Endothelial cell of umbilical vein (primary cell): ENCODE results near the gene PHKG2. TPM values are rescaled to one million over a fixed set of nuclear protein-coding genes. Genes with fewer than 3 reads are reported as not detected.

ENCODE experiments used
- BruUV-seq: library from RNA; stranded (reverse); fragments of 400-500 nt; replicated peaks from 2 replicates; lab custom pipeline; 2021; lab: Mats Ljungman, UMichigan
- CTCF ChIA-PET: fragments of 300-600, 350-600 bp; sonication (Branson Sonifier 250); formaldehyde crosslinking; loops from one replicate; lab custom pipeline; 2021; ENCODE audit warnings: antibody characterized with exemption, inconsistent platforms; lab: Charles Lee
- POLR2A ChIA-PET: fragments of 300-600, 350-600 bp; sonication (Branson Sonifier 250); formaldehyde crosslinking; loops from one replicate; lab custom pipeline; 2021; ENCODE audit warnings: antibody characterized with exemption, inconsistent platforms; lab: Charles Lee
- DNase-seq: peaks from one replicate; pipeline ENCODE4 v3.0.0-alpha.2; 2011; ENCODE audit warnings: low read depth, low spot score
- FAIRE-seq: peaks from 2 replicates; lab custom pipeline; 2011; peaks lifted over from hg19 to GRCh38; lab: Jason Lieb, UNC
- H2AFZ ChIP-seq: 2 replicates; pipeline ENCODE4 v1.6.0; 2012; ENCODE audit warnings: low read depth, low read length, control low read depth, inconsistent platforms
- H3K27ac ChIP-seq: 2 replicates; pipeline ENCODE4 v1.5.1; 2011; ENCODE audit warnings: low read depth, mild to moderate bottlenecking, control low read depth, low read length, moderate library complexity; ENCODE audit not compliant: insufficient read depth
- H3K27me3 ChIP-seq, 2 experiments: 2 replicates each; pipeline versions ENCODE4 v1.6.0 to v1.6.1; 2011; ENCODE audit warnings: low read length in 2 of 2, mixed read lengths in 1 of 2; ENCODE audit not compliant: control insufficient read depth in 2 of 2, insufficient read depth in 2 of 2
- H3K36me3 ChIP-seq, 2 experiments: 2 replicates in 1 of 2; 3 replicates in 1 of 2; pipeline ENCODE4 v1.5.1; 2011; ENCODE audit warnings: low read length in 2 of 2, mild to moderate bottlenecking in 1 of 2, moderate library complexity in 1 of 2; ENCODE audit not compliant: control insufficient read depth in 2 of 2, insufficient read depth in 2 of 2; ENCODE audit errors: extremely low read depth in 1 of 2
- H3K4me1 ChIP-seq: 3 replicates; pipeline ENCODE4 v1.5.1; 2011; ENCODE audit warnings: mild to moderate bottlenecking, low read length; ENCODE audit not compliant: control insufficient read depth, insufficient read depth; ENCODE audit errors: extremely low read depth
- H3K4me2 ChIP-seq: 2 replicates; pipeline ENCODE4 v1.6.1; 2011; ENCODE audit warnings: low read length, control low read depth, mixed read lengths; ENCODE audit not compliant: insufficient read depth
- H3K4me3 ChIP-seq, 3 experiments: fragments of 200-600 bp in 1 of 3; sonication (generic), shearing (Covaris generic) in 1 of 3; replicated peaks in 1 of 3; 2 replicates each; pipeline ENCODE4 v1.5.1; 2011 to 2016; ENCODE audit warnings: control low read depth in 3 of 3, low read length in 3 of 3, mild to moderate bottlenecking in 2 of 3, inconsistent platforms in 1 of 3, low read depth in 1 of 3, moderate library complexity in 1 of 3; ENCODE audit not compliant: insufficient read depth in 1 of 3
- H3K79me2 ChIP-seq: 2 replicates; pipeline ENCODE4 v1.6.0; 2012; ENCODE audit warnings: low read length, inconsistent platforms; ENCODE audit not compliant: control insufficient read depth, insufficient read depth
- H3K9ac ChIP-seq: replicated peaks from 2 replicates; pipeline ENCODE3; 2011; ENCODE audit warnings: low read length, control low read depth; ENCODE audit not compliant: insufficient read depth; ENCODE audit errors: extremely low read depth
- H3K9me1 ChIP-seq: replicated peaks from 3 replicates; pipeline ENCODE4 v1.6.0; 2011; ENCODE audit warnings: mild to moderate bottlenecking, low read length; ENCODE audit not compliant: control insufficient read depth, insufficient read depth; ENCODE audit errors: extremely low read depth
- H3K9me3 ChIP-seq: replicated peaks from 2 replicates; pipeline ENCODE4 v1.5.1; 2012; ENCODE audit warnings: low read length, inconsistent platforms; ENCODE audit not compliant: control insufficient read depth, insufficient read depth
- H4K20me1 ChIP-seq: replicated peaks from 2 replicates; pipeline ENCODE3; 2011; ENCODE audit warnings: mild to moderate bottlenecking, low read length; ENCODE audit not compliant: control insufficient read depth, insufficient read depth; ENCODE audit errors: extremely low read depth
- CTCF ChIP-seq, 2 donors: IDR thresholded peaks; 1 replicate in 1 of 2; 2 replicates in 1 of 2; pipeline ENCODE4 v1.5.1; 2011; ENCODE audit warnings: low read length in 2 of 2, mild to moderate bottlenecking in 2 of 2, moderate library complexity in 2 of 2, control low read depth in 1 of 2, inconsistent platforms in 1 of 2, low read depth in 1 of 2; ENCODE audit not compliant: insufficient read depth in 1 of 2; ENCODE audit errors: extremely low read depth in 1 of 2
- FOS ChIP-seq: IDR thresholded peaks from 2 replicates; pipeline ENCODE4 v1.6.1; 2011; ENCODE audit warnings: mild to moderate bottlenecking, low read length, moderate library complexity, borderline replicate concordance; ENCODE audit not compliant: insufficient read depth
- JUN ChIP-seq: IDR thresholded peaks from 2 replicates; pipeline ENCODE4 v1.6.1; 2011; ENCODE audit warnings: borderline replicate concordance, low read depth; ENCODE audit not compliant: insufficient read length, insufficient read depth
- MAX ChIP-seq: IDR thresholded peaks from 2 replicates; pipeline ENCODE4 v1.6.1; 2011; ENCODE audit not compliant: insufficient read depth, insufficient read length
- MYC ChIP-seq: IDR thresholded peaks from one replicate; pipeline ENCODE4 v1.6.1; 2011; ENCODE audit warnings: mild to moderate bottlenecking, low read depth, low read length
- POLR2A ChIP-seq: IDR thresholded peaks from 2 replicates; pipeline ENCODE4 v1.6.1; 2012; ENCODE audit warnings: low read depth, mild to moderate bottlenecking, control low read depth, low read length
- POLR2AphosphoS5 ChIP-seq: IDR thresholded peaks from 2 replicates; pipeline ENCODE4 v1.6.1; 2012; ENCODE audit warnings: low read depth, mild to moderate bottlenecking, control low read depth, low read length, moderate library complexity; ENCODE audit not compliant: insufficient read depth
- dilution Hi-C: fragments of 300-500 bp; cut with MboI; formaldehyde crosslinking; loops from one replicate; pipeline ENCODE4 v1.15.0; 2019; ENCODE audit warnings: low sequenced_read_pairs; ENCODE audit not compliant: extremely low pct_ligation_motif_present
- intact Hi-C: fragments of 100-400 bp; cut with micrococcal nuclease; formaldehyde crosslinking; loops from one replicate; pipeline ENCODE4 v1.10.0; 2022
- polyA plus RNA-seq, 4 experiments: library from polyadenylated mRNA; depleted of rRNA in 3 of 4; stranded (reverse) in 3 of 4; unstranded in 1 of 4; fragments of >200 nt; gene quantifications; 2 replicates each; pipeline versions ENCODE4 v1.2.1 to v1.2.3, GENCODE V29; 2011 to 2012; ENCODE audit warnings: missing spikeins in 1 of 4
- total RNA-seq: library from RNA; stranded (reverse); gene quantifications from 2 replicates; pipeline ENCODE4 v1.2.3, GENCODE V29; 2021

Gene PHKG2
- total and polyA plus RNA-seq, 2 donors (not counting 3 experiments of a cell fraction or from before 2014, with no cell fraction given) = 33.0 to 48.8 TPM

GRCh38 chr16:30761427-30761927, 13.3 kb downstream of the PHKG2 start:
- Histone ChIP-seq H3K4me3 (peak overlapping the region; percentile 2 to 75 (median 43)), H3K4me2 (peak overlapping the region; percentile 67), H3K27ac (peak overlapping the region; percentile 30), H3K27me3 (no peaks in the 10 kb centered on the region), H3K36me3 (peaks cover 11 to 31% of the 10 kb centered on the region in 2 experiments), H3K9ac (peak overlapping the region; percentile 3), H3K4me1 (peaks cover 15% of the 10 kb centered on the region), H3K9me3 (no peaks in the 10 kb centered on the region), H3K79me2 (peaks cover 22% of the 10 kb centered on the region), H3K9me1 (no peaks in the 10 kb centered on the region), H4K20me1 (no peaks in the 10 kb centered on the region), H2AFZ (peak overlapping the region; percentile 58)
- POLR2A ChIA-PET = no interaction called here
- CTCF ChIA-PET = interaction anchor here (1.0 kb wide), 1 partner anchor 9 kb away, joined by 3 read pairs; no protein-coding TSS in a partner anchor
- FAIRE-seq = peak; percentile 73
- peak; percentile 41 for DNase-seq
- no TSS peak for BruUV-seq
- intact Hi-C loops = loop anchor here (5.0 kb wide), 1 partner anchor 161 kb away; the partner anchor contains the start of gene FBXL19
- TF ChIP-seq POLR2AphosphoS5 (peak; percentile 38), POLR2A (peak; percentile 19), JUN (no peak)
- dilution Hi-C loops = no loop called here

GRCh38 chr16:30761928-30762902, 14.0 kb downstream of the PHKG2 start, which contains the start of the genes CFAP119 and RNF40:
Gene CFAP119, minus strand, starts transcription at chr16:30762062. Its CDS starts 314 bp downstream, at chr16:30761748.
Gene RNF40, plus strand, starts transcription at chr16:30762322. Its CDS starts 224 bp downstream, at chr16:30762546.
- TF ChIP-seq POLR2A (peak; percentile 89), MAX (peak; percentile 3), JUN (no peak), POLR2AphosphoS5 (peak; percentile 81), MYC (no peak), FOS (no peak), CTCF (IDR thresholded peaks at IDR 0.05; ENCODE audit: extremely low read depth in 1 of 2, insufficient read depth in 1 of 2, low read depth in 1 of 2, low read length in 2 of 2) (no peak)
- Histone ChIP-seq H3K4me1 (peaks cover 15% of the 10 kb centered on the region), H3K27me3 (no peaks in the 10 kb centered on the region), H3K79me2 (peaks cover 22% of the 10 kb centered on the region), H3K4me3 (peak within 1 kb of the TSS; percentile 19 to 87 (median 75)), H3K9me3 (no peaks in the 10 kb centered on the region), H2AFZ (peak within 1 kb of the TSS; percentile 64), H3K27ac (peak within 1 kb of the TSS; percentile 47), H3K9me1 (no peaks in the 10 kb centered on the region), H3K9ac (peak within 1 kb of the TSS; percentile 78), H3K4me2 (peak within 1 kb of the TSS; percentile 90), H4K20me1 (no peaks in the 10 kb centered on the region), H3K36me3 (peaks cover 11 to 31% of the 10 kb centered on the region in 2 experiments)
- FAIRE-seq = peak; percentile 97
- intact Hi-C loops = loop anchor here (1.0 to 5.0 kb wide), 4 partner anchors 14 to 160 kb away; partner anchors contain the start of genes FBXL19 and PHKG2
- dilution Hi-C loops = no loop called here
- TSS peak; percentile 81 for BruUV-seq
- ChIA-PET POLR2A (no interaction called here), CTCF (interaction anchor here (1.0 kb wide), 1 partner anchor 10 kb away, joined by 3 read pairs; no protein-coding TSS in a partner anchor)
- peak; percentile 99 for DNase-seq
